PC-9 (cell line): Measurements from ENCODE around the gene LRTM1. TPM values are rescaled to one million over a fixed set of nuclear protein-coding genes. Genes with fewer than 3 reads are reported as not detected.

Experiments
- BruUV-seq: library from RNA; stranded (reverse); fragments of 400-500 nt; replicated peaks from 2 replicates; lab custom pipeline; 2021; lab: Mats Ljungman, UMichigan
- CTCF ChIA-PET: fragments of 300-600 bp; sonication (Branson Sonifier 250); formaldehyde crosslinking; loops from one replicate; lab custom pipeline; 2022; ENCODE audit warnings: antibody characterized with exemption; lab: Charles Lee
- POLR2A ChIA-PET: fragments of 300-600 bp; sonication (Branson Sonifier 250); formaldehyde crosslinking; loops from one replicate; lab custom pipeline; 2022; ENCODE audit warnings: antibody characterized with exemption; ENCODE audit not compliant: unreplicated experiment; lab: Charles Lee
- DNase-seq, 2 experiments: peaks; one replicate each; pipeline versions ENCODE4 v3.0.0 to v3.0.0-alpha.2; 2015 to 2022; ENCODE audit warnings: mixed read lengths in 1 of 2
- H2AFZ ChIP-seq: fragments of 200-600 bp; sonication (generic); 2 replicates; pipeline ENCODE4 v1.8.1; 2017; ENCODE audit warnings: antibody characterized with exemption
- H3F3A ChIP-seq: fragments of 200-600 bp; sonication (generic); 2 replicates; pipeline ENCODE4 v1.8.1; 2017; ENCODE audit warnings: antibody characterized with exemption, mild to moderate bottlenecking, low read depth; ENCODE audit not compliant: insufficient read depth
- H3K27ac ChIP-seq: fragments of 200-600 bp; sonication (generic); 2 replicates; pipeline ENCODE4 v1.6.1; 2016; ENCODE audit warnings: mixed run types
- H3K27me3 ChIP-seq: fragments of 200-600 bp; sonication (generic); 2 replicates; pipeline ENCODE4 v1.6.1; 2016; ENCODE audit warnings: low read depth, mixed run types; ENCODE audit not compliant: insufficient read depth
- H3K36me3 ChIP-seq: fragments of 200-600 bp; sonication (generic); 2 replicates; pipeline ENCODE4 v1.6.1; 2016; ENCODE audit warnings: low read depth, mixed run types
- H3K4me1 ChIP-seq: fragments of 200-600 bp; sonication (generic); replicated peaks from 2 replicates; pipeline ENCODE4 v1.6.1; 2016; ENCODE audit warnings: mixed run types; ENCODE audit not compliant: insufficient read depth
- H3K4me2 ChIP-seq: fragments of 200-600 bp; sonication (generic); 2 replicates; pipeline ENCODE4 v1.6.1; 2017; ENCODE audit warnings: mixed run types
- H3K4me3 ChIP-seq: fragments of 200-600 bp; sonication (generic); 2 replicates; pipeline ENCODE4 v1.6.1; 2016; ENCODE audit warnings: mixed run types
- H3K79me2 ChIP-seq: fragments of 200-600 bp; sonication (generic); 2 replicates; pipeline ENCODE4 v1.6.1; 2017; ENCODE audit warnings: low read depth, mixed run types
- H3K9me2 ChIP-seq: fragments of 200-600 bp; sonication (generic); 2 replicates; pipeline ENCODE4 v1.8.1; 2017; ENCODE audit warnings: mild to moderate bottlenecking; ENCODE audit not compliant: insufficient read depth
- H3K9me3 ChIP-seq: fragments of 200-600 bp; sonication (generic); 2 replicates; pipeline ENCODE4 v1.8.1; 2016; ENCODE audit warnings: low read depth; ENCODE audit not compliant: insufficient read depth
- H4K20me1 ChIP-seq: fragments of 200-600 bp; sonication (generic); 2 replicates; pipeline ENCODE4 v1.8.1; 2017; ENCODE audit not compliant: insufficient read depth
- EZH2 ChIP-seq: fragments of 200-600 bp; sonication (generic); IDR thresholded peaks from 2 replicates; pipeline ENCODE4 v1.8.0; 2017; ENCODE audit warnings: antibody characterized with exemption, low read depth
- intact Hi-C: fragments of 100-400 bp; cut with micrococcal nuclease; formaldehyde crosslinking; loops from one replicate; pipeline ENCODE4 v1.10.0; 2022; ENCODE audit not compliant: unreplicated experiment
- total RNA-seq: library from RNA; stranded (reverse); gene quantifications from 2 replicates; pipeline ENCODE4 v1.2.3, GENCODE V29; 2021
- TF ChIP-seq, protein P1 (sequence below): fragments of 200-600 bp; sonication (generic); conservative IDR thresholded peaks from 2 replicates; pipeline ENCODE4 v1.6.1; 2017; ENCODE audit warnings: mixed run types, antibody characterized with exemption, mild to moderate bottlenecking, moderate library complexity

Gene LRTM1
- total RNA-seq, 1 experiment from 2014 or later = not detected

DNA sequence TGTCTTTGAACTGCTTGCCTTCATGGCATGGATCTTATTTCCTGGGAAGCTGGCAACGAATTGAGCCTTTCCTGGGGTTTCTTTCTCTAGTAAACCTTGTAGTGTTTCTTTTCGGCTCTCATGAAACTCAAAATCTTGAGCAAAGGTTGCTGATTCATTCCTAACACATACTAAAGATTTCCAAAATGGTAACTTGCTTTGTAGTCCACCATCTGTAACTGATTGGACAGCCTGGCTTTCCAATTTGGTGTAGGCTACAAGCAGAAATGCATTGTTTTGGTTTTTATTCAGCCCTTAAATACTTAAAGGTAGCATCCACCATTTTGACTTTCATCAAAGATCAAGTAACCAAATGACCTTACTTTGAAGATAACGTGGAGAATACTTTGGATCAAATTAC lies 38.1 kb downstream of the LRTM1 start:
- intact Hi-C loops = loop anchor here (2.0 kb wide), 1 partner anchor 109 kb away; no protein-coding TSS in a partner anchor
- no TSS peak for BruUV-seq
- POLR2A ChIA-PET = interaction anchor here (0.6 kb wide), 2 partner anchors 8 to 526 kb away, joined by 5 to 7 read pairs; no protein-coding TSS in a partner anchor
- no peak overlapping the region for H2AFZ ChIP-seq
- no peaks in the 10 kb centered on the region for H3K9me3 ChIP-seq
- no peaks in the 10 kb centered on the region for H4K20me1 ChIP-seq
- no peak overlapping the region for H3K27ac ChIP-seq
- CTCF ChIA-PET = no interaction called here
- peaks cover 13% of the 10 kb centered on the region for H3F3A ChIP-seq
- no peaks in the 10 kb centered on the region for H3K79me2 ChIP-seq
- H3K4me2 ChIP-seq = no peak overlapping the region
- H3K4me3 ChIP-seq = no peak overlapping the region
- no peaks in the 10 kb centered on the region for H3K27me3 ChIP-seq
- no peak for DNase-seq
- no peaks in the 10 kb centered on the region for H3K9me2 ChIP-seq
- peaks cover 25% of the 10 kb centered on the region for H3K4me1 ChIP-seq
- H3K36me3 ChIP-seq = no peaks in the 10 kb centered on the region
- no peak for TF ChIP-seq EZH2
- TF ChIP-seq, protein P1, sequence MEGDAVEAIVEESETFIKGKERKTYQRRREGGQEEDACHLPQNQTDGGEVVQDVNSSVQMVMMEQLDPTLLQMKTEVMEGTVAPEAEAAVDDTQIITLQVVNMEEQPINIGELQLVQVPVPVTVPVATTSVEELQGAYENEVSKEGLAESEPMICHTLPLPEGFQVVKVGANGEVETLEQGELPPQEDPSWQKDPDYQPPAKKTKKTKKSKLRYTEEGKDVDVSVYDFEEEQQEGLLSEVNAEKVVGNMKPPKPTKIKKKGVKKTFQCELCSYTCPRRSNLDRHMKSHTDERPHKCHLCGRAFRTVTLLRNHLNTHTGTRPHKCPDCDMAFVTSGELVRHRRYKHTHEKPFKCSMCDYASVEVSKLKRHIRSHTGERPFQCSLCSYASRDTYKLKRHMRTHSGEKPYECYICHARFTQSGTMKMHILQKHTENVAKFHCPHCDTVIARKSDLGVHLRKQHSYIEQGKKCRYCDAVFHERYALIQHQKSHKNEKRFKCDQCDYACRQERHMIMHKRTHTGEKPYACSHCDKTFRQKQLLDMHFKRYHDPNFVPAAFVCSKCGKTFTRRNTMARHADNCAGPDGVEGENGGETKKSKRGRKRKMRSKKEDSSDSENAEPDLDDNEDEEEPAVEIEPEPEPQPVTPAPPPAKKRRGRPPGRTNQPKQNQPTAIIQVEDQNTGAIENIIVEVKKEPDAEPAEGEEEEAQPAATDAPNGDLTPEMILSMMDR = no peak

DNA sequence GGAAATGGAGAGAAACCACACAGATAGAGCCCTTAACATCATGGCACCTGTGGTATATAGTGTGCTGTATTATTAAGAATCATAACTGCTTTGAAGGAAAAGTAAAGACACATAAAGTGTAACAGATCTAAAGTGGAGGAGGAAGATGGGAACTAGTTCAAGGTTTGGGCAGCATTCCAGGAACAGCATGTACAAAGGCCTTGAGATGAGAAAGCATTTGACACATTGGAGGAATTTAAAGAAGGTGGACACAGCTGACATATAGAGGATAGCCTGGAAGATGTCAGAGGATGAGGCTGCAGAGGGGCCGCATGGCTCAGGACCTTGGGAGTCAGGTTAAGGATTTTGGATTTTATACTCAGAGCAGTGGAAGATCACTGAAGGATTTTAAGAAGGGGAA lies 39.0 kb downstream of the LRTM1 start:
- no peak for DNase-seq
- POLR2A ChIA-PET = no interaction called here

DNA sequence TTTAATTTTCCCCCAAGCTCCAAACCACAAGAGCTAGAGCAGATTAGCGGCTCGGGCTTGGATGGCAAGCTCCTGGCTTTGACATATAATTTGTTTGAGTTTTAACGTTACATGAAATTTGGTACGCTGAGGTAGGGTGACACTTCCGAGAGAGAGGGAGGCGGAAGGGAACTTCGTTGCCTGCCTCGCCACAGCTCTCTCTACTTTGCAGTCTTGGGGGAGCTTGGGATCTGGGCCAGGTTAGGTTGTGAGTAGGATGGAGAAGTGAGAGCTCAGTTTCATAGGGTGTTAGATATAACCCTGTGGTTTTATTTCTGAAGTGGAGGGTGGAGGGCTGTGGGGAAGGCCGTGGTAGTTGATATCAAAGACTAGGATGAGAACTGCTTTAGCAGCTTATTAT lies 39.7 kb downstream of the LRTM1 start:
- Histone ChIP-seq H3K9me2 (no peaks in the 10 kb centered on the region), H3F3A (peaks cover 14% of the 10 kb centered on the region), H3K9me3 (no peaks in the 10 kb centered on the region), H2AFZ (no peak overlapping the region), H3K4me1 (peaks cover 25% of the 10 kb centered on the region), H3K36me3 (no peaks in the 10 kb centered on the region), H3K4me3 (no peak overlapping the region), H4K20me1 (no peaks in the 10 kb centered on the region), H3K27ac (no peak overlapping the region), H3K79me2 (no peaks in the 10 kb centered on the region), H3K4me2 (no peak overlapping the region), H3K27me3 (no peaks in the 10 kb centered on the region)
- DNase-seq = no peak
- CTCF ChIA-PET = interaction anchor here (0.6 kb wide), 1 partner anchor 1361 kb away, joined by 8 read pairs; no protein-coding TSS in a partner anchor
- TF ChIP-seq EZH2 = no peak
- TF ChIP-seq, protein P1 = no peak
- intact Hi-C loops = no loop called here
- no TSS peak for BruUV-seq
- POLR2A ChIA-PET = no interaction called here

More for the DNA sequence above, 39.0 kb downstream of the LRTM1 start:
- TF ChIP-seq, protein P1 = no peak
- TF ChIP-seq EZH2 = no peak
- intact Hi-C loops = no loop called here
- CTCF ChIA-PET = no interaction called here
- Histone ChIP-seq H3K27ac (no peak overlapping the region), H3K4me1 (peaks cover 25% of the 10 kb centered on the region), H3K27me3 (no peaks in the 10 kb centered on the region), H2AFZ (no peak overlapping the region), H3K9me2 (no peaks in the 10 kb centered on the region), H3F3A (peaks cover 13% of the 10 kb centered on the region), H3K4me2 (no peak overlapping the region), H3K79me2 (no peaks in the 10 kb centered on the region), H4K20me1 (no peaks in the 10 kb centered on the region), H3K9me3 (no peaks in the 10 kb centered on the region), H3K36me3 (no peaks in the 10 kb centered on the region), H3K4me3 (no peak overlapping the region)
- no TSS peak for BruUV-seq
